ENCODE measurements around the gene FKRP.

Gene FKRP

GRCh38 chr19:46720503-46721239 is 25.2 kb upstream of the FKRP start:
- peaks cover 61% of the 10 kb centered on the region for H3K4me1 ChIP-seq (ENCODE audit: insufficient read depth, low read length, poor library complexity, severe bottlenecking)
- peaks cover 56% of the 10 kb centered on the region; the same call in 1 of the 2 replicates for H3K36me3 ChIP-seq (ENCODE audit: insufficient read depth, low read length)
- H3K4me3 ChIP-seq (ENCODE audit: low read length, poor library complexity, severe bottlenecking), result no peak overlapping the region

GRCh38 chr19:46721269-46722003 is 24.4 kb upstream of the FKRP start:
- no peaks in the 10 kb centered on the region for H3K9me3 ChIP-seq (ENCODE audit: insufficient read depth, low read depth, low read length)

More at GRCh38 chr19:46720503-46721239, 25.2 kb upstream of the FKRP start:
- Histone ChIP-seq H3K79me2 (ENCODE audit: insufficient read depth, low read length) (peaks cover 22% of the 10 kb centered on the region), H3F3A (ENCODE audit: low read depth) (peaks cover 11% of the 10 kb centered on the region), H3K27me3 (ENCODE audit: insufficient read depth, low read length, poor library complexity, severe bottlenecking) (peaks cover 8% of the 10 kb centered on the region), H3K4me2 (ENCODE audit: low read depth, low read length, poor library complexity, severe bottlenecking) (no peak overlapping the region), H3K9ac (ENCODE audit: low read depth, low read length, poor library complexity, severe bottlenecking) (peak overlapping the region; percentile 100), H3K9me2 (replicated peaks; ENCODE audit: low read depth, low read length) (no peaks in the 10 kb centered on the region), H2AFZ (ENCODE audit: low read length) (no peak overlapping the region), H4K20me1 (ENCODE audit: insufficient read depth, low read length, poor library complexity, severe bottlenecking) (peaks cover 7% of the 10 kb centered on the region), H3K9me3 (ENCODE audit: insufficient read depth, low read depth, low read length) (no peaks in the 10 kb centered on the region)
- TF ChIP-seq CTCF (conservative IDR thresholded peaks at IDR 0.05; ENCODE audit: low read length), result no peak
- TF ChIP-seq EZH2phosphoT487 (IDR thresholded peaks at IDR 0.05; ENCODE audit: borderline replicate concordance), result no peak

DNA sequence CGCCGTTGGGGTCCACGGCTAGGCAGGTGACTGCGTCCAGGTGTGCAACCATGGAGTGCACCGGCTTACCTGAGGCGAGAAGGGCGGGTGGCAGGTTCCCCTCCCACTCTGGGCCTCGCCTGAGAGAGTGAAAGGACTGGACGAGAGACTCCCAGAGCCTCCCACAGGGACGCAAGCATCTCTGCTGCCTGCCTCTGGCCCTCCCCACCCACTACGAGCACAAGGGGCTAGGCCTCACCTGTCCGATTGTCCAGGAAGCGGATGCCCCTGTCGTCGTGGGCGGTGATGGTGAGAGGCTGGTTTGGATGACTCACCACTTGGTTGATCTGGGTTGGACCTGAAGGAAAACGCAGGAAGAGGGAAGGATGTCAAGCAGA is 23.9 kb upstream of the FKRP start:
- Histone ChIP-seq H3K4me1 (ENCODE audit: insufficient read depth, low read length, poor library complexity, severe bottlenecking) (peaks cover 61% of the 10 kb centered on the region), H3K79me2 (ENCODE audit: insufficient read depth, low read length) (peaks cover 10% of the 10 kb centered on the region; the same call in 1 of the 2 replicates), H4K20me1 (ENCODE audit: insufficient read depth, low read length, poor library complexity, severe bottlenecking) (no peaks in the 10 kb centered on the region), H3K9me3 (ENCODE audit: insufficient read depth, low read depth, low read length) (no peaks in the 10 kb centered on the region), H3K36me3 (ENCODE audit: insufficient read depth, low read length) (peaks cover 68% of the 10 kb centered on the region; the same call in 1 of the 2 replicates), H2AFZ (ENCODE audit: low read length) (no peak overlapping the region), H3K4me2 (ENCODE audit: low read depth, low read length, poor library complexity, severe bottlenecking) (peak overlapping the region; percentile 55), H3F3A (ENCODE audit: low read depth) (peaks cover 11% of the 10 kb centered on the region), H3K9me2 (replicated peaks; ENCODE audit: low read depth, low read length) (no peaks in the 10 kb centered on the region), H3K9ac (ENCODE audit: low read depth, low read length, poor library complexity, severe bottlenecking) (peak overlapping the region; percentile 21), H3K27me3 (ENCODE audit: insufficient read depth, low read length, poor library complexity, severe bottlenecking) (no peaks in the 10 kb centered on the region), H3K4me3 (ENCODE audit: low read length, poor library complexity, severe bottlenecking) (peak overlapping the region; percentile 15)
- TF ChIP-seq CTCF (conservative IDR thresholded peaks at IDR 0.05; ENCODE audit: low read length), result no peak
- no peak for TF ChIP-seq EZH2phosphoT487 (IDR thresholded peaks at IDR 0.05; ENCODE audit: borderline replicate concordance)

More at GRCh38 chr19:46721269-46722003, 24.4 kb upstream of the FKRP start:
- H3K4me2 ChIP-seq (ENCODE audit: low read depth, low read length, poor library complexity, severe bottlenecking), result no peak overlapping the region
- H2AFZ ChIP-seq (ENCODE audit: low read length), result no peak overlapping the region
- H3K36me3 ChIP-seq (ENCODE audit: insufficient read depth, low read length), result peaks cover 63% of the 10 kb centered on the region; the same call in 1 of the 2 replicates
- no peak for TF ChIP-seq EZH2phosphoT487 (IDR thresholded peaks at IDR 0.05; ENCODE audit: borderline replicate concordance)
- peak; percentile 26; the same call in 1 of the 2 replicates for TF ChIP-seq CTCF (conservative IDR thresholded peaks at IDR 0.05; ENCODE audit: low read length)
- H3K79me2 ChIP-seq (ENCODE audit: insufficient read depth, low read length), result peaks cover 15% of the 10 kb centered on the region
- peak overlapping the region; percentile 21 for H3K9ac ChIP-seq (ENCODE audit: low read depth, low read length, poor library complexity, severe bottlenecking)
- peaks cover 61% of the 10 kb centered on the region for H3K4me1 ChIP-seq (ENCODE audit: insufficient read depth, low read length, poor library complexity, severe bottlenecking)
- peaks cover 11% of the 10 kb centered on the region for H3F3A ChIP-seq (ENCODE audit: low read depth)
- H3K27me3 ChIP-seq (ENCODE audit: insufficient read depth, low read length, poor library complexity, severe bottlenecking), result peaks cover 4% of the 10 kb centered on the region
- H3K9me2 ChIP-seq (replicated peaks; ENCODE audit: low read depth, low read length), result no peaks in the 10 kb centered on the region
- peaks cover 3% of the 10 kb centered on the region for H4K20me1 ChIP-seq (ENCODE audit: insufficient read depth, low read length, poor library complexity, severe bottlenecking)
- no peak overlapping the region for H3K4me3 ChIP-seq (ENCODE audit: low read length, poor library complexity, severe bottlenecking)

Data from Loucy (cell line).